Kidney epithelial cell (primary cell): ENCODE data around the gene IL18R1. TPM values are rescaled to one million over a fixed set of nuclear protein-coding genes. Genes with fewer than 3 reads are reported as not detected.

Experiments
- DNase-seq: peaks from one replicate; pipeline ENCODE4 v3.0.0-alpha.2; 2010; ENCODE audit warnings: low read depth
- H3K27me3 ChIP-seq: 2 replicates; pipeline ENCODE4 v1.6.0; 2011; ENCODE audit warnings: low read length; ENCODE audit not compliant: control insufficient read depth, insufficient read depth
- H3K36me3 ChIP-seq: 2 replicates; pipeline ENCODE4 v1.5.1; 2011; ENCODE audit warnings: low read length; ENCODE audit not compliant: control insufficient read depth, insufficient read depth
- H3K4me3 ChIP-seq: 2 replicates; pipeline ENCODE4 v1.5.1; 2011; ENCODE audit warnings: low read depth, mild to moderate bottlenecking, control low read depth, low read length
- CTCF ChIP-seq: IDR thresholded peaks from 2 replicates; pipeline ENCODE4 v1.5.1; 2011; ENCODE audit warnings: mild to moderate bottlenecking, moderate library complexity, low read length, control low read depth, inconsistent platforms; ENCODE audit not compliant: insufficient read depth, poor library complexity, severe bottlenecking
- total RNA-seq: library from RNA; depleted of rRNA; stranded (reverse); fragments of >200 nt; gene quantifications from 2 replicates; pipeline ENCODE4 v1.2.3, GENCODE V29; 2015

The IL18R1 gene
- total RNA-seq, 1 donor from 2014 or later, result 5.1 TPM

GRCh38 chr2:102346381-102347130 is 9.0 kb upstream of the IL18R1 start:
- no peak overlapping the region for H3K4me3 ChIP-seq
- no peak for DNase-seq
- no peak for TF ChIP-seq CTCF
- H3K36me3 ChIP-seq, result no peaks in the 10 kb centered on the region
- no peaks in the 10 kb centered on the region for H3K27me3 ChIP-seq

GRCh38 chr2:102350137-102350793 is 5.3 kb upstream of the IL18R1 start:
- H3K27me3 ChIP-seq, result no peaks in the 10 kb centered on the region
- H3K36me3 ChIP-seq, result no peaks in the 10 kb centered on the region
- H3K4me3 ChIP-seq, result no peak overlapping the region
- DNase-seq, result no peak
- TF ChIP-seq CTCF, result no peak

DNA sequence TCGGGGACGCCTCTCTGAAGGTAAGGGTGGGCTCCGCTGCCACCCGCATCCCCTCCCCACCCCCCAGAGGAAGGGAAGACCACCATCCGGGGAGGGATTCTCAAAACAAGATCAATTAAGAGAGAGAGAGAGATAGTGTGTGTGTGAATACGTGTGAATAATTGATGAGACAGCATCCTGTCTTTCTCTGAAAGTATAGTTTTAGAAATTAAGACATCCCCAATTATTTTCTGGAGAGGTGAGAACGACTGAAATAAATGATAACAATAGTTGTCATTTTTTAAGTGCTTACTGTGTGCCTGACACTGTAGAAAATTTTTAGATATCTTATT is 751 bp downstream of the IL18R1 start:
- no peaks in the 10 kb centered on the region for H3K36me3 ChIP-seq
- H3K4me3 ChIP-seq, result peak overlapping the region; percentile 83
- no peaks in the 10 kb centered on the region for H3K27me3 ChIP-seq
- TF ChIP-seq CTCF, result no peak
- no peak for DNase-seq

GRCh38 chr2:102356741-102357140 is 1.1 kb downstream of the IL18R1 start:
- no peak for TF ChIP-seq CTCF
- H3K36me3 ChIP-seq, result no peaks in the 10 kb centered on the region
- no peaks in the 10 kb centered on the region for H3K27me3 ChIP-seq
- DNase-seq, result no peak
- H3K4me3 ChIP-seq, result no peak overlapping the region

DNA sequence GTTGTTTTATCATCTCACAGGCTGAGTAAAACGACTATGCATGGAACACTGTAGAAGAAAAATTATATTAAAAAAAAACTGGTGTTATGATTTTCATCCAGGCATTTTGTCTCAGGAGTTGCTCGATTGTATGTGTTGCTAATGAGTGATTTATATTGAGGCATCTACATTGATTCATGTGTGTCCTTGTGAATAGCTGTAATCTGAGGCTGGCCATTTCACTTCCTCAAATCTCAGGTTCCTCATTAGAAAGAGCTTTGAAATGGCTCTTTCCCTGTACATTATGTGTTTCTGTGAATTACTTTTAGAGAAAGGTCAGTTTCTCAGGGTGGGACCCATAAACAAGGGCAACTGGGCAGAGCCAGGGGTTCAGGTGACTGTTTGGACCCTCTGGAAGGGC is 2.3 kb downstream of the IL18R1 start:
- TF ChIP-seq CTCF, result no peak
- Histone ChIP-seq H3K36me3 (no peaks in the 10 kb centered on the region), H3K27me3 (no peaks in the 10 kb centered on the region), H3K4me3 (no peak overlapping the region)
- DNase-seq, result no peak

GRCh38 chr2:102358496-102358895 is 2.9 kb downstream of the IL18R1 start:
- DNase-seq, result no peak
- no peak overlapping the region for H3K4me3 ChIP-seq
- H3K36me3 ChIP-seq, result no peaks in the 10 kb centered on the region
- H3K27me3 ChIP-seq, result no peaks in the 10 kb centered on the region
- no peak for TF ChIP-seq CTCF
